Activated naive CD4-positive, alpha-beta T cell treated with anti-CD3 and anti-CD28 coated beads, Interleukin-2, amount 50 U/mL, for 24 hours (primary cell): ENCODE measurements around the gene HOXA2.
A peak's percentile ranks its signal among the peaks of the same experiment; 100 is the strongest.

Experiments
- H3K27ac Mint-ChIP-seq: one replicate; pipeline ENCODE4 v1.8.0; 2021; ENCODE audit warnings: mild to moderate bottlenecking, mixed read lengths
- H3K27me3 Mint-ChIP-seq: one replicate; pipeline ENCODE4 v1.8.0; 2021; ENCODE audit warnings: mixed read lengths
- H3K36me3 Mint-ChIP-seq: one replicate; pipeline ENCODE4 v1.8.0; 2021; ENCODE audit warnings: mixed read lengths
- H3K4me1 Mint-ChIP-seq: one replicate; pipeline ENCODE4 v1.8.0; 2021; ENCODE audit warnings: mixed read lengths
- H3K4me3 Mint-ChIP-seq: one replicate; pipeline ENCODE4 v1.8.0; 2021; ENCODE audit warnings: mild to moderate bottlenecking, mixed read lengths
- H3K9me3 Mint-ChIP-seq: one replicate; pipeline ENCODE4 v1.8.0; 2021; ENCODE audit warnings: mixed read lengths

Gene HOXA2

GRCh38 chr7:27101171-27101956 is 1.1 kb downstream of the HOXA2 start:
- H3K4me1 Mint-ChIP-seq, result peaks cover 37% of the 10 kb centered on the region
- no peaks in the 10 kb centered on the region for H3K9me3 Mint-ChIP-seq
- peaks cover 16% of the 10 kb centered on the region for H3K36me3 Mint-ChIP-seq
- peaks cover 66% of the 10 kb centered on the region for H3K27me3 Mint-ChIP-seq
- peak overlapping the region; percentile 30 for H3K4me3 Mint-ChIP-seq
- no peak overlapping the region for H3K27ac Mint-ChIP-seq

GRCh38 chr7:27100694-27101170 is 1.8 kb downstream of the HOXA2 start:
- peaks cover 16% of the 10 kb centered on the region for H3K36me3 Mint-ChIP-seq
- no peak overlapping the region for H3K4me3 Mint-ChIP-seq
- peaks cover 37% of the 10 kb centered on the region for H3K4me1 Mint-ChIP-seq
- H3K9me3 Mint-ChIP-seq, result no peaks in the 10 kb centered on the region
- H3K27ac Mint-ChIP-seq, result no peak overlapping the region
- H3K27me3 Mint-ChIP-seq, result peaks cover 64% of the 10 kb centered on the region

GRCh38 chr7:27099453-27100370 is 2.8 kb downstream of the HOXA2 start:
- Mint-ChIP-seq H3K4me1 (peaks cover 37% of the 10 kb centered on the region), H3K4me3 (no peak overlapping the region), H3K27ac (no peak overlapping the region), H3K27me3 (peaks cover 62% of the 10 kb centered on the region), H3K36me3 (peaks cover 16% of the 10 kb centered on the region), H3K9me3 (no peaks in the 10 kb centered on the region)

GRCh38 chr7:27098578-27099451 is 3.7 kb downstream of the HOXA2 start:
- Mint-ChIP-seq H3K4me1 (peaks cover 36% of the 10 kb centered on the region), H3K4me3 (peak overlapping the region; percentile 7), H3K9me3 (no peaks in the 10 kb centered on the region), H3K27ac (no peak overlapping the region), H3K36me3 (peaks cover 16% of the 10 kb centered on the region), H3K27me3 (peaks cover 64% of the 10 kb centered on the region)

- H3K36me3 Mint-ChIP-seq, result peaks cover 16% of the 10 kb centered on the region
- peaks cover 30% of the 10 kb centered on the region for H3K4me1 Mint-ChIP-seq
Observed at GRCh38 chr7:27097686-27098577, 4.6 kb downstream of the HOXA2 start.

GRCh38 chr7:27096768-27097514 is 5.5 kb downstream of the HOXA2 start:
- Mint-ChIP-seq H3K4me3 (peak overlapping the region; percentile 82), H3K4me1 (peaks cover 26% of the 10 kb centered on the region), H3K36me3 (peaks cover 13% of the 10 kb centered on the region), H3K9me3 (peaks cover 4% of the 10 kb centered on the region), H3K27ac (no peak overlapping the region), H3K27me3 (peaks cover 63% of the 10 kb centered on the region)

More at GRCh38 chr7:27097686-27098577, 4.6 kb downstream of the HOXA2 start:
- H3K9me3 Mint-ChIP-seq, result no peaks in the 10 kb centered on the region
- peak overlapping the region; percentile 82 for H3K4me3 Mint-ChIP-seq
- no peak overlapping the region for H3K27ac Mint-ChIP-seq
- H3K27me3 Mint-ChIP-seq, result peaks cover 62% of the 10 kb centered on the region

- Mint-ChIP-seq H3K4me3 (peak within 1 kb of the TSS; percentile 82), H3K9me3 (peaks cover 4% of the 10 kb centered on the region), H3K36me3 (peaks cover 10% of the 10 kb centered on the region), H3K27ac (no peak within 1 kb of the TSS), H3K27me3 (peaks cover 62% of the 10 kb centered on the region), H3K4me1 (peaks cover 24% of the 10 kb centered on the region)
Observed at GRCh38 chr7:27095897-27096767, 6.4 kb downstream of the HOXA2 start, which contains the start of gene HOXA1. Gene HOXA1, minus strand, starts transcription at chr7:27096000. Its CDS starts 88 bp downstream, at chr7:27095912.

GRCh38 chr7:27095050-27095896 is 7.2 kb downstream of the HOXA2 start:
- H3K4me1 Mint-ChIP-seq, result peaks cover 24% of the 10 kb centered on the region
- H3K27ac Mint-ChIP-seq, result no peak overlapping the region
- H3K36me3 Mint-ChIP-seq, result peaks cover 6% of the 10 kb centered on the region
- peaks cover 4% of the 10 kb centered on the region for H3K9me3 Mint-ChIP-seq
- peaks cover 64% of the 10 kb centered on the region for H3K27me3 Mint-ChIP-seq
- peak overlapping the region; percentile 82 for H3K4me3 Mint-ChIP-seq

- Mint-ChIP-seq H3K4me3 (peak overlapping the region; percentile 6), H3K36me3 (peaks cover 4% of the 10 kb centered on the region), H3K4me1 (peaks cover 24% of the 10 kb centered on the region), H3K27me3 (peaks cover 62% of the 10 kb centered on the region), H3K9me3 (peaks cover 4% of the 10 kb centered on the region), H3K27ac (no peak overlapping the region)
Observed at GRCh38 chr7:27094304-27095049, 8.0 kb downstream of the HOXA2 start.

GRCh38 chr7:27093184-27093895 is 9.1 kb downstream of the HOXA2 start:
- H3K27me3 Mint-ChIP-seq, result peaks cover 64% of the 10 kb centered on the region
- peaks cover 16% of the 10 kb centered on the region for H3K4me1 Mint-ChIP-seq
- H3K9me3 Mint-ChIP-seq, result peaks cover 9% of the 10 kb centered on the region
- no peak overlapping the region for H3K4me3 Mint-ChIP-seq
- H3K36me3 Mint-ChIP-seq, result peaks cover 3% of the 10 kb centered on the region
- H3K27ac Mint-ChIP-seq, result no peak overlapping the region

- H3K4me3 Mint-ChIP-seq, result no peak overlapping the region
- peaks cover 9% of the 10 kb centered on the region for H3K9me3 Mint-ChIP-seq
- no peak overlapping the region for H3K27ac Mint-ChIP-seq
- H3K27me3 Mint-ChIP-seq, result peaks cover 64% of the 10 kb centered on the region
- peaks cover 17% of the 10 kb centered on the region for H3K4me1 Mint-ChIP-seq
- H3K36me3 Mint-ChIP-seq, result peaks cover 3% of the 10 kb centered on the region
Observed at GRCh38 chr7:27092819-27093110, 9.7 kb downstream of the HOXA2 start.
